HEK293 (cell line): ENCODE data around the gene SYNC.

ENCODE experiments used
- CTCF ChIP-seq: fragments of 450-650 bp; formaldehyde crosslinking; IDR thresholded peaks from 2 replicates; pipeline ENCODE4 v1.5.1; 2016; ENCODE audit warnings: missing biosample characterization, missing genetic modification characterization
- ZBTB10 ChIP-seq: fragments of 450-650 bp; formaldehyde crosslinking; IDR thresholded peaks from 2 replicates; pipeline ENCODE4 v1.5.1; 2016; ENCODE audit warnings: missing biosample characterization, missing genetic modification characterization
- ZFP3 ChIP-seq: fragments of 450-650 bp; formaldehyde crosslinking; IDR thresholded peaks from 2 replicates; pipeline ENCODE4 v1.5.1; 2016; ENCODE audit warnings: low read depth, missing biosample characterization, missing genetic modification characterization
- ZFP37 ChIP-seq: fragments of 450-650 bp; formaldehyde crosslinking; IDR thresholded peaks from 2 replicates; pipeline ENCODE4 v1.5.1; 2016; ENCODE audit warnings: missing biosample characterization, missing genetic modification characterization
- ZNF174 ChIP-seq: fragments of 450-650 bp; formaldehyde crosslinking; IDR thresholded peaks from 2 replicates; pipeline ENCODE4 v1.5.0; 2017; ENCODE audit warnings: missing biosample characterization, mild to moderate bottlenecking, missing genetic modification characterization
- ZNF24 ChIP-seq: fragments of 450-650 bp; formaldehyde crosslinking; IDR thresholded peaks from 2 replicates; pipeline ENCODE4 v1.5.1; 2016; ENCODE audit warnings: missing biosample characterization, missing genetic modification characterization
- ZNF513 ChIP-seq: fragments of 450-650 bp; IDR thresholded peaks from 2 replicates; pipeline ENCODE4 v1.5.1; 2018; ENCODE audit warnings: missing biosample characterization, missing genetic modification characterization
- ZNF529 ChIP-seq: fragments of 450-650 bp; formaldehyde crosslinking; IDR thresholded peaks from 2 replicates; pipeline ENCODE4 v1.5.1; 2017; ENCODE audit warnings: missing genetic modification characterization, missing biosample characterization; ENCODE audit not compliant: insufficient replicate concordance
- ZNF558 ChIP-seq: fragments of 450-650 bp; formaldehyde crosslinking; IDR thresholded peaks from 2 replicates; pipeline ENCODE4 v1.5.1; 2016; ENCODE audit warnings: missing biosample characterization, missing genetic modification characterization
- ZNF561 ChIP-seq: fragments of 450-650 bp; IDR thresholded peaks from 2 replicates; pipeline ENCODE4 v1.5.1; 2018; ENCODE audit warnings: missing biosample characterization, missing genetic modification characterization, borderline replicate concordance
- ZNF600 ChIP-seq: fragments of 450-650 bp; formaldehyde crosslinking; IDR thresholded peaks from 2 replicates; pipeline ENCODE4 v1.5.1; 2016; ENCODE audit warnings: missing biosample characterization, missing genetic modification characterization
- ZNF76 ChIP-seq: fragments of 450-650 bp; formaldehyde crosslinking; IDR thresholded peaks from 2 replicates; pipeline ENCODE4; 2016; ENCODE audit warnings: low read depth, missing biosample characterization, missing genetic modification characterization, borderline replicate concordance
- ZNF776 ChIP-seq: fragments of 450-650 bp; formaldehyde crosslinking; IDR thresholded peaks from 2 replicates; pipeline ENCODE4 v1.5.0; 2017; ENCODE audit warnings: missing biosample characterization, missing genetic modification characterization, borderline replicate concordance

- no peak for TF ChIP-seq ZNF776
- no peak for TF ChIP-seq CTCF
- no peak for TF ChIP-seq ZNF558 (tag by site-specific recombination)
- TF ChIP-seq ZNF76 (tag by site-specific recombination) = no peak
- no peak for TF ChIP-seq ZNF174 (tag by site-specific recombination)
- no peak for TF ChIP-seq ZNF600 (tag by site-specific recombination)
- no peak for TF ChIP-seq ZFP37 (tag by site-specific recombination)
- no peak for TF ChIP-seq ZNF529 (tag by site-specific recombination)
- no peak for TF ChIP-seq ZNF513 (tag by site-specific recombination)
- TF ChIP-seq ZFP3 (tag by site-specific recombination) = no peak
- TF ChIP-seq ZNF24 (tag by site-specific recombination) = no peak
- no peak for TF ChIP-seq ZBTB10 (tag by site-specific recombination)
- no peak for TF ChIP-seq ZNF561
These were observed 66.9 kb downstream of the SYNC start for GRCh38 chr1:32635508-32636277.
